ENCODE data around the gene ZC3H7A. TPM values are rescaled to one million over a fixed set of nuclear protein-coding genes. Genes with fewer than 3 reads are reported as not detected.

ZC3H7A gene
- total and polyA plus RNA-seq, 9 of the 15 experiments (the other 6 are each of a cell fraction or from before 2014, with no cell fraction given) = 19.8 to 49.1 (median 28.2) TPM

- Histone ChIP-seq H3K79me2 (ENCODE audit: control insufficient read depth, insufficient read depth, low read length) (peaks cover 50% of the 10 kb centered on the region), H3K9me3 (replicated peaks; ENCODE audit: control insufficient read depth, insufficient read depth, low read depth, low read length) (no peaks in the 10 kb centered on the region), H3K9ac (ENCODE audit: insufficient read depth in 1 of 2, low read depth in 2 of 2, low read length in 2 of 2) (peak overlapping the region; percentile 82 to 98; a peak in 3 of 4 replicates), H3K27me3 (ENCODE audit: control insufficient read depth in 2 of 2, insufficient read depth in 2 of 2, low read length in 2 of 2) (no peaks in the 10 kb centered on the region), H2AFZ (ENCODE audit: low read depth, low read length) (no peak overlapping the region), H3K27ac (ENCODE audit: extremely low read depth, low read depth, low read length) (peak overlapping the region; percentile 86; the same call in 2 of the 3 replicates), H4K20me1 (replicated peaks; ENCODE audit: control insufficient read depth, insufficient read depth, low read length) (peaks cover under 1% of the 10 kb centered on the region), H3K4me1 (replicated peaks in 1 of 2; ENCODE audit: control insufficient read depth in 2 of 2, insufficient read depth in 2 of 2, low read length in 2 of 2) (peaks cover 42 to 50% of the 10 kb centered on the region in 2 experiments), H3K4me3 (peak overlapping the region; percentile 52; the same call in 1 of the 2 replicates), H3K4me2 (ENCODE audit: insufficient read depth, low read length) (peak overlapping the region; percentile 86), H3K36me3 (ENCODE audit: control insufficient read depth, insufficient read depth, low read length) (peaks cover 17% of the 10 kb centered on the region), H3K9me1 (ENCODE audit: control insufficient read depth, insufficient read depth, low read length) (no peaks in the 10 kb centered on the region)
- ChIA-PET CTCF (ENCODE audit: low intra/inter-chr PET ratio) (no interaction called here), POLR2A (interaction anchor here (0.6 to 5.3 kb wide), 9 partner anchors 8 to 310 kb away, joined by 3 to 32 read pairs (median 3); partner anchors contain the start of gene TXNDC11)
- DNase-seq (ENCODE audit: extremely low read depth in 1 of 4, low spot score in 3 of 4) (no peak), FAIRE-seq (no peak), ATAC-seq (no peak)
- TF ChIP-seq PRPF4 (IDR thresholded peaks at IDR 0.05; ENCODE audit: insufficient read depth, low read depth, low read length, poor library complexity, severe bottlenecking) = no peak
- 0 out of 2 replicates have a peak, but pooled peaks have one; percentile 1 for TF ChIP-seq ZNF592 (IDR thresholded peaks at IDR 0.05)
- TF ChIP-seq CEBPG (CRISPR knock-in tag; IDR thresholded peaks at IDR 0.05) = no peak
- no peak for TF ChIP-seq CEBPG (tag; conservative IDR thresholded peaks at IDR 0.05 in 1 of 2, IDR thresholded peaks at IDR 0.05 in 1 of 2)
- no peak for TF ChIP-seq MIER1 (IDR thresholded peaks at IDR 0.05; ENCODE audit: low read depth)
- no peak for TF ChIP-seq ZFPM2 (CRISPR knock-in tag; IDR thresholded peaks at IDR 0.05)
- TF ChIP-seq ATF1 (CRISPR knock-in tag; IDR thresholded peaks at IDR 0.05) = no peak
- no peak for TF ChIP-seq ATF1 (tag; IDR thresholded peaks at IDR 0.05)
- 0 out of 4 replicates have a peak, but pooled peaks of 1 of the 2 experiments have one; percentile 15 for TF ChIP-seq TEAD1 (CRISPR knock-in tag; IDR thresholded peaks at IDR 0.05)
- TF ChIP-seq RAD51 (IDR thresholded peaks at IDR 0.05; ENCODE audit: borderline replicate concordance, low read depth) = no peak
- TF ChIP-seq, protein P1, sequence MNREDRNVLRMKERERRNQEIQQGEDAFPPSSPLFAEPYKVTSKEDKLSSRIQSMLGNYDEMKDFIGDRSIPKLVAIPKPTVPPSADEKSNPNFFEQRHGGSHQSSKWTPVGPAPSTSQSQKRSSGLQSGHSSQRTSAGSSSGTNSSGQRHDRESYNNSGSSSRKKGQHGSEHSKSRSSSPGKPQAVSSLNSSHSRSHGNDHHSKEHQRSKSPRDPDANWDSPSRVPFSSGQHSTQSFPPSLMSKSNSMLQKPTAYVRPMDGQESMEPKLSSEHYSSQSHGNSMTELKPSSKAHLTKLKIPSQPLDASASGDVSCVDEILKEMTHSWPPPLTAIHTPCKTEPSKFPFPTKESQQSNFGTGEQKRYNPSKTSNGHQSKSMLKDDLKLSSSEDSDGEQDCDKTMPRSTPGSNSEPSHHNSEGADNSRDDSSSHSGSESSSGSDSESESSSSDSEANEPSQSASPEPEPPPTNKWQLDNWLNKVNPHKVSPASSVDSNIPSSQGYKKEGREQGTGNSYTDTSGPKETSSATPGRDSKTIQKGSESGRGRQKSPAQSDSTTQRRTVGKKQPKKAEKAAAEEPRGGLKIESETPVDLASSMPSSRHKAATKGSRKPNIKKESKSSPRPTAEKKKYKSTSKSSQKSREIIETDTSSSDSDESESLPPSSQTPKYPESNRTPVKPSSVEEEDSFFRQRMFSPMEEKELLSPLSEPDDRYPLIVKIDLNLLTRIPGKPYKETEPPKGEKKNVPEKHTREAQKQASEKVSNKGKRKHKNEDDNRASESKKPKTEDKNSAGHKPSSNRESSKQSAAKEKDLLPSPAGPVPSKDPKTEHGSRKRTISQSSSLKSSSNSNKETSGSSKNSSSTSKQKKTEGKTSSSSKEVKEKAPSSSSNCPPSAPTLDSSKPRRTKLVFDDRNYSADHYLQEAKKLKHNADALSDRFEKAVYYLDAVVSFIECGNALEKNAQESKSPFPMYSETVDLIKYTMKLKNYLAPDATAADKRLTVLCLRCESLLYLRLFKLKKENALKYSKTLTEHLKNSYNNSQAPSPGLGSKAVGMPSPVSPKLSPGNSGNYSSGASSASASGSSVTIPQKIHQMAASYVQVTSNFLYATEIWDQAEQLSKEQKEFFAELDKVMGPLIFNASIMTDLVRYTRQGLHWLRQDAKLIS (CRISPR knock-in tag; IDR thresholded peaks at IDR 0.05) = peak; percentile 30; the same call in 1 of the 2 replicates
- TF ChIP-seq SLC30A9 (CRISPR knock-in tag; IDR thresholded peaks at IDR 0.05) = no peak
- TF ChIP-seq MEF2D (tag; conservative IDR thresholded peaks at IDR 0.05; ENCODE audit: low read depth) = no peak
- TF ChIP-seq SP1 (CRISPR knock-in tag; IDR thresholded peaks at IDR 0.05) = no peak
- no peak for TF ChIP-seq NONO (IDR thresholded peaks at IDR 0.05; ENCODE audit: low read depth in 2 of 2, low read length in 1 of 2)
- in situ Hi-C loops (cut with MboI) = no loop called here
- no TSS peak for BruUV-seq (replicated peaks)
- intact Hi-C loops (cut with micrococcal nuclease) = no loop called here
- 84% methylated on average over 10 of the region's 10 CpGs for WGBS (ENCODE audit: insufficient coverage, low coverage, missing lambda C conversion rate)
These were observed 1.9 kb upstream of the ZC3H7A start for GRCh38 chr16:11799017-11799381.
